Vagina (tissue), 2 donors: ENCODE measurements around the gene COX15.
A peak's percentile ranks its signal among the peaks of the same experiment; 100 is the strongest.

Experiments
- POLR2A ChIP-seq, 2 donors: fragments of 450-650 bp; IDR thresholded peaks; one replicate each; pipeline ENCODE4 v1.6.1; 2017; ENCODE audit warnings: antibody characterized with exemption in 2 of 2, mild to moderate bottlenecking in 2 of 2, moderate library complexity in 2 of 2
- POLR2AphosphoS5 ChIP-seq, 2 donors: sonication (generic); formaldehyde crosslinking; IDR thresholded peaks; one replicate each; pipeline ENCODE4 v1.9.0; 2017; ENCODE audit warnings: antibody characterized with exemption in 2 of 2, mild to moderate bottlenecking in 2 of 2, low read depth in 1 of 2; ENCODE audit not compliant: insufficient read depth in 1 of 2
- TF ChIP-seq, protein P1 (sequence below), 3 experiments: fragments of 450-650 bp in 2 of 3; fragments of 200-600 bp in 1 of 3; sonication (generic) in 1 of 3; IDR thresholded peaks; one replicate each; pipeline ENCODE4 v1.5.1; 2017 to 2019; ENCODE audit warnings: antibody characterized with exemption in 3 of 3, mild to moderate bottlenecking in 2 of 3, moderate library complexity in 2 of 3

DNA sequence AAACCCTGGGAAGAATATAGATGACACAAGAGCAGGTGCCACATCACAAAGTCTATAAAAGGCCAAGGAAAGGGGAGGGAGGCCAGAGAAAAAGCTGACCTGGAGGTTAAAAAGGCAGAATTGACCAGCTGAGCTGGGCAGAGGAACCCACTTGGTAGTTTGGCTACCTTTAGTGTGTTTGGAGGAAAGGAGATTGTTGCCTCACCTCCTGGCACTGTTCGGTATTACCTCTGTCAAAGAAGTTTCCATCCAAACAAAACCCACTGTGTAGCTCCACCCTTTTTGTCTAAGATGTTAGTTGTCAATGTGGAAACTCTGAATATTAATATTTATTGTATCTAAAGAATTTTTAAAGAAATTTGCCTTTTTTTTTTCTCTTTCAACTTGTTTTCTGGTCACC is 49.2 kb downstream of the COX15 start:
- TF ChIP-seq, protein P1, sequence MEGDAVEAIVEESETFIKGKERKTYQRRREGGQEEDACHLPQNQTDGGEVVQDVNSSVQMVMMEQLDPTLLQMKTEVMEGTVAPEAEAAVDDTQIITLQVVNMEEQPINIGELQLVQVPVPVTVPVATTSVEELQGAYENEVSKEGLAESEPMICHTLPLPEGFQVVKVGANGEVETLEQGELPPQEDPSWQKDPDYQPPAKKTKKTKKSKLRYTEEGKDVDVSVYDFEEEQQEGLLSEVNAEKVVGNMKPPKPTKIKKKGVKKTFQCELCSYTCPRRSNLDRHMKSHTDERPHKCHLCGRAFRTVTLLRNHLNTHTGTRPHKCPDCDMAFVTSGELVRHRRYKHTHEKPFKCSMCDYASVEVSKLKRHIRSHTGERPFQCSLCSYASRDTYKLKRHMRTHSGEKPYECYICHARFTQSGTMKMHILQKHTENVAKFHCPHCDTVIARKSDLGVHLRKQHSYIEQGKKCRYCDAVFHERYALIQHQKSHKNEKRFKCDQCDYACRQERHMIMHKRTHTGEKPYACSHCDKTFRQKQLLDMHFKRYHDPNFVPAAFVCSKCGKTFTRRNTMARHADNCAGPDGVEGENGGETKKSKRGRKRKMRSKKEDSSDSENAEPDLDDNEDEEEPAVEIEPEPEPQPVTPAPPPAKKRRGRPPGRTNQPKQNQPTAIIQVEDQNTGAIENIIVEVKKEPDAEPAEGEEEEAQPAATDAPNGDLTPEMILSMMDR (IDR thresholded peaks at IDR 0.05) = no peak
- TF ChIP-seq POLR2A (IDR thresholded peaks at IDR 0.05) (no peak), POLR2AphosphoS5 (IDR thresholded peaks at IDR 0.05; ENCODE audit: insufficient read depth in 1 of 2, low read depth in 1 of 2) (peak in 1 of 2 donors; percentile 24)
